Activated CD4-positive, CD25-positive, alpha-beta regulatory T cell treated with anti-CD3 and anti-CD28 coated beads, Interleukin-2, amount 50 U/mL, for 24 hours (primary cell): ENCODE data around the gene BPIFB2.
A peak's percentile ranks its signal among the peaks of the same experiment; 100 is the strongest.
"Not testable (repeated sequence)": the region's sequence is repeated elsewhere in the genome, so short reads cannot be mapped to it uniquely, and the experiment has no call there.

Experiments used
- ATAC-seq, 2 donors: fragments of 150-1000 bp; cut with Tn5 transposase; one replicate each; pipeline ENCODE4 v1.10.0; 2021; ENCODE audit warnings: mild to moderate bottlenecking in 1 of 2, moderate library complexity in 1 of 2

Gene BPIFB2

GRCh38 chr20:33007376-33008335, at the start of gene BPIFB2:
BPIFB2 (plus strand) TSS chr20:33007704; CDS start chr20:33008575, 871 bp downstream.
- ATAC-seq = no peak

- no peak for ATAC-seq
Measured at GRCh38 chr20:32958574-32958973, 48.9 kb upstream of the BPIFB2 start.

DNA sequence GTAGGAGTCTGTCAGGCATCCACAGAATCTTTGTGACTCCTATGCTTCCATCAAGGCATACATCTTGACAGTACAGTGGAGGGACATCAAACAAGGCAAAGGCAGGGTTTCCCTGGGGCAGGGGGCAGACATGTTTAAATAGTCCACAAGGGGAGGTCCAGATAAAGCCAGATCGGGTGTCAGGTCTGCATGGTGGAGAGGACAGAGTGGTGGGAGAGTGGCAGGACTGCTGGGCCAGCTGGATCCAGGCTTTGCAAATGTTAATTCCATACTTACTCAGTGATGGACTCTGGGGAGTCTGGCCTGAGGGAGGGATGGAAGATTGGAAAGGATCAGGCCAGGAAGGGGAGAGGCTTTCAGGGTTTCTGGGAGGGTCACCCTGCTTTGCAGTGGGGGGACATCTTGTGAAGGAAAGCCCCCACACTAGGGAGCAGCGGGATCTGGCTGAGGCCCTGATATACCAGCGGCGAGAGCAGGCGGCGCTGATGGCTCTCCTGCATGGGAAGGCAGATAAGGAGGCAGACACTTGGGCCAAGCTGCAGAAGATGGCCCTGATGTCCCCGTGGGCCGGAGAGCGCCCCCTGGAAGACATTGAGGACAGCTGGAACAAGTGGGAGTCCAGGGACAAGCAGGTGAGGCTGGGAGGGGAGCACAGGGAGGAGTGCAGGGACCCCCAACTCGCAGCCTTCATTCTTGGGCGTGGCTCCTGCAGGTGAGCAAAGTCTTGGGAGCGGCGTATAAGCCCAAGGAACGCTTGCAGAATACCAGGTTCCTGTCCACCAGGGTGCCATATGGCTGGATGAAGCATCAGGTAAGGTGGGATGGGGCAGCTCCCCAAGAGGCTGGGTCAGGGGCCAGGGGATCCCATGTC, 47.9 kb upstream of the BPIFB2 start:
- ATAC-seq = no peak

- no peak for ATAC-seq
Measured at GRCh38 chr20:32960222-32960518, 47.3 kb upstream of the BPIFB2 start.

- no peak for ATAC-seq
Measured at GRCh38 chr20:32960849-32961731, 46.4 kb upstream of the BPIFB2 start.

DNA sequence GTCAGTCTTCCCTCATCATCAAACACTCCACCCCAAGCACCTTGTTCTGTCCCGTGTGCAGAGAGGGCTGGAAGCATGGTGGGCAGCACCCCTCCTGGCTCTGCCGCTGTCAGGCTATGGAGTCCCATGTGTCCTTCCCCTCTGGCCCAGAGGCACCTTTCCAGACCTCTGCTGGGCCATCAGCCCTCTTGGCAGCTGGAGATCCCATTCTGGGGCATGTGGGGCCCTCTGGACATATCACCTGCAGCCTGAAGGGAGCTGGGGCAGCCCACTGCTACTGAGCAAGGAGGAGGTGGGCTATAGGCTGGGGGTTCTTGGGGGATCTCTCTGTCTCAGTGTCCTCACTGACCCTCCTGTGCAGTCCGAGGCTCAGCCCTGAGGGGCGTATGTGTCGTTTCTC, 45.5 kb upstream of the BPIFB2 start:
- no peak for ATAC-seq

GRCh38 chr20:32962646-32963045, 44.9 kb upstream of the BPIFB2 start:
- not testable (repeated sequence) for ATAC-seq

GRCh38 chr20:32963176-32963575, 44.3 kb upstream of the BPIFB2 start:
- no peak for ATAC-seq

GRCh38 chr20:32964575-32964974, 42.9 kb upstream of the BPIFB2 start:
- no peak for ATAC-seq

GRCh38 chr20:32965115-32965514, 42.4 kb upstream of the BPIFB2 start:
- ATAC-seq = no peak

DNA sequence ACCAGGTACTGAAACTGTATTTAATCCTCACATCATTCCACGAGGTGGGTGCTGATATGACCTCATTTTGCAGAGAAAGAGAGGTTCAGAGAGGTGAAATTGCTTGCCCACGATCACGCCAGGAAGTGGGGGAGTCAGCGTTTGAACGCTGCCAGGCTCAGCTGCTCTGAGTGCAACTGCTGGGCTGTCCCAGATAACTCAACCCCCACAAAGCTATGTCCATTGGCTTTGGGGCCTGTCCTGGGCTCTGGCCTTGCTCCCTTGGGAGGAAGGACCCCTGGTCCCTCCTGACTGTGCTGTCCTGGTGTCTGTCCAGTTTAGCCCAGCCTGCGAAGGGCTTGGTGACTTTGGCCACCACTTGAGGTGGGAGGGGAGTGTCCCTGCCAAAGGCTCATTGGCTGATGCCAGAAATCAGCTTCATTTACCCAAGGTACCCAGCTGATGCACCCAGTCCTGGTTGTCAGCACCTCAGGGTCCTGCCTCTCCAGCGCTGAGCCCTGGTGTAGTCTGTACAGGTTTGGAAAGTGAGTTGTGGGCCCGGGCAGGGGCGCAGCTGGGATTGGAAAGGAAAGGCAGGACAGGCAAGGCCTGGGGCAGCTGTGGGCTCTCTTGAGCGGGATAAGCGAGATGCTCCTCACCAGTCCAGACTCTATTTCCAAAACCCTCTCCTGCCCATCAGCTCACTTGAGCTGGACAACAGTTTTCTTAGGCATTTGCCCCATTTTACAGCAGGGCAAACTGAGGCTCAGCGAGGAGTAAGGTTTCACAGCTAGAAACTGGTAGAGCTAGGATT, 41.7 kb upstream of the BPIFB2 start:
- ATAC-seq = no peak

DNA sequence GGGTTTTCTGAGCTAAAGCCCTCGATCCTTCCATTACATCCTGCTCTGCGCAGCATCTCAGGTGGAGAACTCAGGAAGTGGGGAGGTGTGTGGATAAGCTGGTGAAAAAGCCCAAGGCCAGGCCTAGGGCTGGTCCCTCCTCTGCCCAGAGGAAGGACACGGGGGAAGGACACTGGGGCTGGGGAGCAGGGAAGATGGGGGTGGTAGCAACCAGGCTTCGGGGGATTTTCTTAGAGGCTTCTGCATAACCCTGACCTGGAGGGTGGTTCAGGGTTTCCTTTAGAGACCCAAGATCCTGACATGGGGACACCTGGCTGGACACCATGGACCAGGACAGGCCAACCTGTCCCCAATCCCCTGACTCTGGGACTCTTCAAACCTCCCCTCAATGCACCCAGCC, 41.1 kb upstream of the BPIFB2 start:
- no peak for ATAC-seq

- ATAC-seq = peak; percentile 55 to 58
Measured at GRCh38 chr20:32966881-32967781, 40.4 kb upstream of the BPIFB2 start.

- peak; percentile 3 to 12 for ATAC-seq
Measured at GRCh38 chr20:32967961-32968457, 39.5 kb upstream of the BPIFB2 start.

DNA sequence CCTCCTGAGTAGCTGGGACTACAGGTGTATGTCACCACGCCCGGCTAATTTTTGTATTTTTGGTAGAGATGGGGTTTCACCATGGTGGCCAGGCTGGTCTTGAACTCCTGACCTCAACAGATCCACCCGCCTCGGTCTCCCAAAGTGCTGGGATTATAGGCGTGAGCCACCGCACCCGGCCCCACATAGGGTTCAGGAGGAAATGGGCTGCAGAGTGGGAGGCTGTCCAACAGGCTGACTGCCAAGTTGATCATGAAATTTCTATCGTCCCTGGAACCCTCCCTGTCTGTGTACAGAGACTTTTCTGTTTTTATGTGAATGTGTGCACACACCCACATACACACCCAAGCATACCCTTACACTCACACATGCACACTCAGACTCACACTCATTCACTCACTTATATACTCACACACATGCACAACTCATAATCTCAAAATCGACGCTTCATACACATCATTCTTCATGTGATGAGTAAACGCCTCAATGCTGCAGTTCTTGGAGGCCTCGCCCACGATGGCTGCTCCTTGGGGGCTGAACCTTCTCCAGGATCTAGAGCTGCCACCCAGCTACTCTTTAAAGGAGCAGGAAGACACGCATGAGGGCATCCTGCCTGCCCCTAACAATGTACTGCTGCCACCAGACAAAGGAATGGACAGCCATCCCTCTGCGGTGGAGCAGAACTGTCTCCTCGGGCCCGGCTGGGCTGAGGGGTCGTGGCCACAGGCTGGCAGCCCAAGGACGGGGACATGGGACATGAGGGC, 38.8 kb upstream of the BPIFB2 start:
- peak; percentile 21 to 39 for ATAC-seq

- no peak for ATAC-seq
Measured at GRCh38 chr20:32969356-32970114, 38.0 kb upstream of the BPIFB2 start.

DNA sequence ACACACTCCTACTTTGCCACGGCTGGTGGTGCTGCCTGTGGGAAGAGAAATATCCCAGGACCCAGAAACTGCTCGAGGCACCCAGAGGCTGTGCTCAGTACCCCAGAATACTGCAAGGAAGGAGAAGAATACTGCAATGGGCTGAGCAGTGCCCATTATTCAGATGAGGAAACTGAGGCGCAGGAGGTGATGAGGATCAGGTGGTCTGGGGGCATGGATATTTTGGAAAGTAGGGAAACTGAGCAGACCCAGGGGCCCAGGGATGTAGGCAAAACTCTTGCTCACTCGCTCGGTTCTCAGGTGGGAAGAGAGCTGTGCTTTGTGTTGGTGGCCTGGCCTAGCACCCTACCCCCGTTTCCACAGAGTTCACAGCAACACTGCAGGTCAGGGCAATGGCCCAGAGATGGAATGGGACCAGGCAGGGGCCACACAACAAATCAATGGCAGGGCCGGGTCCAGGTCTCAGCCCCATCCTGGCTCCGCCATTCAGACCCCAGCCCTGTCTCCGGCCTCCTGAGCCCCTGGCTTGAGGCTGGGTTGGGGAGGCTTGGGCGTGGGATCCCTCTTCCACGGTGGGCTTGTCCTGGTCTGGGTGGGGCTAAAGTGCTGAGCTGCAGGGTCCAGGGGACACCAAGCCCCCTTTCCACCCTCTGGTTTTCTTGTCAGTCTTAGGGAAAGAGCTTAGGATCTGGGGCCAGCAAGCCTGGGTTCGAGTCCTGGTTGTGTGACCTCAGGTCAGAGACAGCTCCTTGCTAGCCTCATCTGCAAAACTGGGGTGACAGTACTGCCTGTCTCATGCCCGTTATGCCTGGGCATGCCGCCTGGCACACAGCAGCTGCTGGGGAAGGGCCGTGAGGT, 37.2 kb upstream of the BPIFB2 start:
- ATAC-seq = no peak

- no peak for ATAC-seq
Measured at GRCh38 chr20:32970973-32971300, 36.6 kb upstream of the BPIFB2 start.
